GM21619 (cell line): ENCODE measurements around the gene TVP23B.
A peak's percentile ranks its signal among the peaks of the same experiment; 100 is the strongest.
"Not testable (repeated sequence)": the region's sequence is repeated elsewhere in the genome, so short reads cannot be mapped to it uniquely, and the experiment has no call there.

Experiments used
- ATAC-seq: cut with Tn5 transposase; IDR thresholded peaks from one replicate; pipeline ENCODE4 v1.9.1; 2021; ENCODE audit not compliant: unreplicated experiment

TVP23B gene

GRCh38 chr17:18786890-18787289, 5.9 kb downstream of the TVP23B start:
- not testable (repeated sequence) for ATAC-seq

- not testable (repeated sequence) for ATAC-seq
Observed at GRCh38 chr17:18791402-18791801, 10.4 kb downstream of the TVP23B start.

GRCh38 chr17:18794841-18795240, 13.9 kb downstream of the TVP23B start:
- ATAC-seq = not testable (repeated sequence)

DNA sequence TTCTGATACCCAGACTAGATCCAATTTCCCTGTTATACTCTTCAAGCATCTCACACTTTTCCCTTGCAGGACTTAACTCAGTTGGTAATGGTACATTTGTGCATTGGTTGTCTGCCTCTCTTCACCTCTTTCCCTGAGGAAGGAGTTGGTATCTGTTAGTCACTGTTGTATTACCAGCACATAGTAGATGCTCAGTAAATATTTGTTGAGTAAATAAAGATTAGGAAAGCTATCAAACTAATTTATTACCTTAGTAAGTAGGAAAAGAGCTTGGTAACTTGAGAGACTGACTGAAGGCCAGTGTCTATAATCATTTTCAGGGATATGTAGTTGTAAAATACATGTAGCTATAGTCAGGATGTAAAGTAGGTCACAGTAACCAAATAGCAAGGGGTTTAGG, 15.9 kb downstream of the TVP23B start:
- not testable (repeated sequence) for ATAC-seq

GRCh38 chr17:18803458-18804245, 22.7 kb downstream of the TVP23B start:
- not testable (repeated sequence) for ATAC-seq

GRCh38 chr17:18815924-18816323, 34.9 kb downstream of the TVP23B start:
- ATAC-seq = not testable (repeated sequence)

DNA sequence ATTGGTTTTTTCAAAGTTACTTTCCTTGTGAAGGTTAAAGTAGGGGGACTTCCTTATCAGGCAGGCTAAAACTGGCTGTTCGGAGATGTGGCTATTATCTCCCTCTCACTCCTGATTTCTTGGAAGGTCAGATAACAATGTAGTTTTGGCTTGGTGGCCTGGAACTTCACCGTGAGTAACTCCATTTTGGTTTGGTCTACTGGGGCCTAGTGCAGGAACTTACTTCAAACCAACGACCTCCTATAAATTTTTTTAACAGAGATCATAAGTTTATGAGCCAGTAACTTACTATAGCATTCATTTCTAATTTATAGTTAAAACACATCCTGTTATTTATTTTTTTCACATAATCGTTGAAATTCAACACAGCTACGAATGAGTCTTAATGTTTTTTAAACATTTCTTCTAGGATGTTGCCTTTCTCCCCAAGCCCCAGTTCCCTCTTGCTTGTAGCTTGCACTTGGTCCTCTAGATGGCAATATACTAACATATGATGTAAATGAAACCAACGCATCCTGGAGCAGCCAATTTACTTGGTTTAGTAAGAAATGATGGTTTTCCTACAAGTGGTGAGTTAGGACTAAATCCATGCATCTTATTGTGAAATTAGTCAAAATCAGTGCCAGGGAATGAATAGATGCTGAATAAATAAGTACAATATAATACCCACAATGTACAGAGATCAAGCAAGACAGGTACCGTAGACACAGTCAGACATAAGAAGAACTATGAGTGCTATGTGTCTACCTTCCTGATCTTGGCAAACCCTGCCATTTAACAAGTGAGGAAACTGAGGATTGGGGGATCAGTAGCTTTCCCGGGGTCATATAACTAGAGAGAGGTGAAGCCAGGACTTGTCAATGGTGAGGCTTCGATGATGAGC, 35.7 kb downstream of the TVP23B start:
- not testable (repeated sequence) for ATAC-seq

- not testable (repeated sequence) for ATAC-seq
Observed at GRCh38 chr17:18821430-18821829, 40.4 kb downstream of the TVP23B start.

DNA sequence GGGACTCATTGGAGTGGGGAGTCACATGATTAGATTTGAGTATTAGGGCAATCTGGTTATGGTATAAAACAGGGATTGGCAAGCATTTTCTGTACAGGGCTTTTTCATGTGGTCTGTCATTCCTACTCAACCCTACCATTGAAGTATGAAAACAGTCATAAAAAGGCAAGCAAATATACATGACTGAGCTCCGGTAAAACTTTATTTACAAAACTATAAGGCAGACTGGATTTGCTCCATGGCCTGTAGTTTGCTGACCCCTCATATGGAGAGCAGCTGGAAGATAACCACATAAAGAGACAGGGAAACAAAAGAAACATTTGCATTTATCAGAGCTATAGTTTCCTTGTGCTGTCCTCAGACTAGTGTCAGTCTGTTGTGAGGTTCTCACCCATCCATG, 46.6 kb downstream of the TVP23B start:
- ATAC-seq = not testable (repeated sequence)

- ATAC-seq = no peak
Observed at GRCh38 chr17:18848501-18848900, 67.5 kb downstream of the TVP23B start.

DNA sequence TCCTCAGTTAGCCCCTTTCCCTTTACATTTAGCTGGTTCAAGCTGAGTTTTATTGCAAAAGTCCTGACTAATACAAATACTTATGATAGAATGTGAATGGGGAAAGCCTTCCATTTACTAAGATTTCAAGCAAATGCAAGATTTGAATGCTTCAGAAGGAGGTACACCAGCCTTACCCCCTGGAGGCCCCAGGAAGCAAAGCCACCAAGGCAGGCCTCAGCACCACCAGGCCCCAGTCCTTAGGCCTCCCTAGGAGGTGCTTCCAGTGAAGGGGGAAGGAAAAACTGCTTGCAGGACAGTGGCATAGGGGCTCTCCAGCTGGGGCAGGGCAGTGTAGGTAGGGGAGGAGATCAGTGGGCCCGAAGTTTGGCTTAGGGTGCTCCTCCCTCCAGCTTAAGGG, 69.7 kb downstream of the TVP23B start:
- ATAC-seq = no peak

- no peak for ATAC-seq
Observed at GRCh38 chr17:18851201-18851600, 70.2 kb downstream of the TVP23B start.

GRCh38 chr17:18854956-18855355, 74.0 kb downstream of the TVP23B start:
- no peak for ATAC-seq

- ATAC-seq = peak; percentile 65
Observed at GRCh38 chr17:18855831-18856569, 75.0 kb downstream of the TVP23B start.
